Skeletal muscle satellite cell (primary cell): ENCODE measurements around the gene MEMO1.
"Not testable (repeated sequence)": the region's sequence is repeated elsewhere in the genome, so short reads cannot be mapped to it uniquely, and the experiment has no call there.

Experiments
- H3K27me3 ChIP-seq: 2 replicates; pipeline ENCODE4 v1.7.0; 2013; ENCODE audit warnings: low read length; ENCODE audit not compliant: control insufficient read depth, insufficient read depth
- H3K36me3 ChIP-seq: 2 replicates; pipeline ENCODE4 v1.7.0; 2013; ENCODE audit warnings: mild to moderate bottlenecking, control low read depth, low read length; ENCODE audit not compliant: insufficient read depth
- H3K4me1 ChIP-seq: 2 replicates; pipeline ENCODE4 v1.7.0; 2013; ENCODE audit warnings: low read length; ENCODE audit not compliant: control insufficient read depth, insufficient read depth
- H3K4me2 ChIP-seq: 2 replicates; pipeline ENCODE4 v1.7.0; 2013; ENCODE audit warnings: mild to moderate bottlenecking, low read length
- H3K4me3 ChIP-seq: 2 replicates; pipeline ENCODE4 v1.7.0; 2013; ENCODE audit warnings: low read length
- H3K9ac ChIP-seq: 2 replicates; pipeline ENCODE4 v1.7.0; 2013; ENCODE audit warnings: mild to moderate bottlenecking, low read depth, low read length, moderate library complexity
- H3K9me3 ChIP-seq: replicated peaks from 2 replicates; pipeline ENCODE4 v1.7.0; 2013; ENCODE audit warnings: mild to moderate bottlenecking, control low read depth, low read length

The MEMO1 gene

DNA sequence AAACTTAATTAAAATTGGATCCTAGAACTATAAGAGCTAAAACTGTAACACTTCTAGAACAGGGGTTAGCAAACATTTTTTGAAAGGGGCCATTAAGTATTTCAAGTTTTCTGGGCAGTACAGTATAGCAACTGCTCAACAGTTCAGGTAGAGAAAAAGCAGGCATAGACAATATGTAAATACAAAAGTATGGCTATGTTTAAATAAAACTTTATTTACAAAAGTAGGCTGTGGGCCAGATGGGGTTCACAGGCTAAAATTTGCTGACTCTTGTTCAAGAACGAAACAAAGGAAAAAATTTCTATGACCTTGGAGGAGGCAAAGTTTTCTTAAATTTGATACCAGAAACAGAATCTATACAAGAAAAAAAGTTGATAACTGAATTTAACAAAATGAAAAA lies 114.5 kb downstream of the MEMO1 start:
- H3K4me1 ChIP-seq: no peaks in the 10 kb centered on the region
- no peak overlapping the region for H3K4me3 ChIP-seq
- peaks cover 8% of the 10 kb centered on the region for H3K36me3 ChIP-seq
- H3K4me2 ChIP-seq: no peak overlapping the region
- H3K9ac ChIP-seq: no peak overlapping the region
- H3K9me3 ChIP-seq: no peaks in the 10 kb centered on the region
- no peaks in the 10 kb centered on the region for H3K27me3 ChIP-seq

DNA sequence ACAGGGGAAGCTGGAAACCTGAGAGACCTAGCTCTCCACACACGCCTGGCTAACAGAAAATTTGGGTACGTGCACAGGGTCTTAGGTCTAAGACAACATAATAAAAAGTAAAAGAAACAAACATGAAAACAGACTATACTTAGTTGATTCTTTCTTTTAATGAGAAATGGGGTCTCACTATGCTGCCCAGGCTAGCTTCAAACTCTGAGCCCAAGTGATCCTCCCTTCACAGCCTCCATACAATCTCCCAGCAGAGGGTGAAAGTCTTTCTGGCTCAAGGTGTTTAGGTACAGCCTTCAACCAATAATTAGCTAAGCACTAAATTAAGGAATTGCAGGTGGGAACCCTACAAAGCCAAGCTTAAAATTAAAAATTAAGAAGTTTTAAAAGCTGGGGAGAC lies 116.2 kb downstream of the MEMO1 start:
- no peaks in the 10 kb centered on the region for H3K27me3 ChIP-seq
- no peaks in the 10 kb centered on the region for H3K9me3 ChIP-seq
- peaks cover 8% of the 10 kb centered on the region for H3K36me3 ChIP-seq
- no peak overlapping the region for H3K4me2 ChIP-seq
- H3K4me3 ChIP-seq: no peak overlapping the region
- no peak overlapping the region for H3K9ac ChIP-seq
- no peaks in the 10 kb centered on the region for H3K4me1 ChIP-seq

DNA sequence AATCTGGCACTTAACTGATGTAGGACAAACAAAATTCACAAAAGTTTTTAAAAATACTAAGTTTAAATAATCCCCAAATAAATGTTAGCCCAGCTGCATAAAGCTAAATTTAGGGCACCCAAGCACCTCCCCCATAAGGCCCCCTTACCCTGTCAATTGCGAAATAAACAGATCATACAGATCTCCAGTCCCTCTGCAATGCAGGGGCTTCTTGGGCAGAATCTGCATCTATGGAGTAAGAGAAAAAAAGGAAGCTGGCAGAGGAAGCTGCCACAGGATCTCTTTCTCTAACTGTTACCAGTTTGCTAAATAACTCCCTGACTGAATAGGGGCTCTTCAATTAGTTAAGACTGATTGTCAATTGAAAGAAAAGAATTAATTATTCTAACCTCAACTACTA lies 117.7 kb downstream of the MEMO1 start:
- Histone ChIP-seq H3K9me3 (no peaks in the 10 kb centered on the region), H3K36me3 (peaks cover 6% of the 10 kb centered on the region), H3K4me2 (no peak overlapping the region), H3K27me3 (no peaks in the 10 kb centered on the region), H3K9ac (no peak overlapping the region), H3K4me1 (no peaks in the 10 kb centered on the region), H3K4me3 (no peak overlapping the region)

DNA sequence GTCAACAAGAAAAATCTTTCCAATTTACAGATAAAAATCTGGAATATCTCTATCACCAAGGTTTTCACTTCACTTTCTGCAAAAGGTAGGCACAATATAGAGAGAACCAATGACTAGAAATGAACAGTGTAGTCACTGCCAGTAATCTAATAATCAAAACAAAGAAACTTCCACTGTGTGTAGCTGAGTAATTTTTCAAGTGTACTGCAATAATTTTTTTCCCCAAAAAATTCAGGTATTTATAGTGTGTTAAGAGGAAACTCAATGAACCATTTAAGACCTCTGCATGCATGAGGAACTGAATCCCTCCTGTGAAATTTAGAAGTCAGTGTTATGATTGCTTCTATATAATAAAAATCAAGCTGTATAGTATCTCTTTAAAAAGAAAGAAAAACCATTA lies 121.8 kb downstream of the MEMO1 start:
- Histone ChIP-seq H3K4me3 (no peak overlapping the region), H3K9ac (no peak overlapping the region), H3K4me2 (no peak overlapping the region), H3K27me3 (no peaks in the 10 kb centered on the region), H3K36me3 (peaks cover 11% of the 10 kb centered on the region), H3K4me1 (no peaks in the 10 kb centered on the region), H3K9me3 (no peaks in the 10 kb centered on the region)

DNA sequence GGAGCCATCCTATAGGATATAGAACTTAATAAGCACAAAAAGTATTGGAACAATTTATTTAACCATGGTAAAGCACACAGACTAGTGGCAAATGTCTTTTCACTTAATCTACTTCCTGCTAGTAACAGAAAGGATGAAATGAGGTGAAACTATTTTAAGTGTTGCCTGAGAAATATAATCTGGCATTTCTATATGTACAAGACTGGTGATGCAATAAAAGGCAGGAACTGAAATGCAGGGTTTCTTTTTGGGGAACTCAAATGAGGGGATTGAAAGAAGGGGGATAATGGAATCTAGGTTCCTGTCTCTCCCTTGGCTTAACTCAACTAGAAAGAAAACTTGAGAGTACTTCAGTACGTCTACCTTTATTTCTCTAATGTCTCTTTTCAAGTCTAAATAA lies 122.3 kb downstream of the MEMO1 start:
- Histone ChIP-seq H3K4me3 (no peak overlapping the region), H3K9me3 (no peaks in the 10 kb centered on the region), H3K36me3 (peaks cover 11% of the 10 kb centered on the region), H3K9ac (no peak overlapping the region), H3K4me2 (no peak overlapping the region), H3K4me1 (no peaks in the 10 kb centered on the region), H3K27me3 (no peaks in the 10 kb centered on the region)

DNA sequence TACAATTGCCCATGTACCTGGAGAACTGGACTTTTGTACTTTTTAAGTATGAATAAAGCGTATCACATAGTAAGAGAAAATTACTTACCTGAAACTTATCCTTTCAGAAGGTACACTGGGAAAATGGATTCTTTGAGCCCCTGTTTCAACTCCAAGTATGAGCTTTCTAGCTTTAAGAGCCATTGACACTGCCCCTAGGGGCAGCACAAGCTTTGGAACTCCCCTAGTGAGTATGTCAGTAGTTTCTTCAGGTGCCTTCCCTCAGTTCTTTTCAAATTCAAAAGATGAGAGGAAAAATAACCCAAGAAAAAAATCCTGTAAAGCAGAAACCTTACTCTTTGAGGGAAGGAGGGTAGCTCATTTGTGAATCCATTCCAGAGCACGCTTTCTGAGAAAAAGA lies 124.1 kb downstream of the MEMO1 start:
- H3K9ac ChIP-seq: no peak overlapping the region
- no peak overlapping the region for H3K4me2 ChIP-seq
- no peak overlapping the region for H3K4me3 ChIP-seq
- no peaks in the 10 kb centered on the region for H3K27me3 ChIP-seq
- peaks cover 10% of the 10 kb centered on the region for H3K36me3 ChIP-seq
- H3K4me1 ChIP-seq: no peaks in the 10 kb centered on the region
- no peaks in the 10 kb centered on the region for H3K9me3 ChIP-seq

DNA sequence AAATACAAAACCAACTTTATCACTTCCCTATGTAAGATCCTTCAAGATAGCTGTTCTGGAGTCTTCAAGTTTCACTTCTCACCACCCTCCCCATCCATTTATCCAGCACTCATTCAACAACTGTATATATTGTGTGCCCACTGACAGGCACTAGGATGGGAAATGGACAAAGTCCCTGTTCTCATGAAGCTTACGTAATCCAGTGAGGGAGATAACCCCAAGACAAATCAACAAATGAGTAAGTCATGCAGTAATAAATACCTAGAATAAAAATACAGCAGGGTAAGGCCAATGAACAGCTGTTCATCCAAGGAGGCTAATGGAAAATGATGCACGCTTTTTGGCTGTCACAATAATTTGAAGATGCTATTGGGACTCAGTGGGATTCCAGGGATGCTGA lies 133.8 kb downstream of the MEMO1 start:
- H3K9ac ChIP-seq: no peak overlapping the region
- H3K4me1 ChIP-seq: no peaks in the 10 kb centered on the region
- H3K27me3 ChIP-seq: no peaks in the 10 kb centered on the region
- H3K9me3 ChIP-seq: no peaks in the 10 kb centered on the region
- H3K4me2 ChIP-seq: no peak overlapping the region
- H3K36me3 ChIP-seq: peaks cover 5% of the 10 kb centered on the region
- no peak overlapping the region for H3K4me3 ChIP-seq

DNA sequence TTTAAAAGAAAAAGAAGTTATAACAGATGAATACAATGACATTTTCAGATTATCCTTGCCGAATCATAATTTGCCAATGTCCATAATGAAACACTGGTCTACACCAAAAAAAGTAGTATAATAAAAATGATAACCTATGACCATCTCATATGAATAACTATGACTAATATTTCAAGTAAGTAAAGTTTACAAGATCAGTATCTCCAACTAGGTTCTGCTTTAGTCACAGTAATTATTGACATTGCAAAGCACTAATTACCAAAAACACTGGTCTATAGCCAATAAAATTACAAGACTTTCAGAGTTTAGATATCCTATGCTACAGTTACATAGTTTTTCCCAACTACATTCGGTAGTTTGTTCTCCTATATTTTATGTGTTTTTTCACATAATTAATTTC lies 136.7 kb downstream of the MEMO1 start:
- peaks cover 5% of the 10 kb centered on the region for H3K36me3 ChIP-seq
- no peak overlapping the region for H3K4me2 ChIP-seq
- no peak overlapping the region for H3K9ac ChIP-seq
- H3K9me3 ChIP-seq: no peaks in the 10 kb centered on the region
- no peak overlapping the region for H3K4me3 ChIP-seq
- H3K4me1 ChIP-seq: no peaks in the 10 kb centered on the region
- H3K27me3 ChIP-seq: no peaks in the 10 kb centered on the region

DNA sequence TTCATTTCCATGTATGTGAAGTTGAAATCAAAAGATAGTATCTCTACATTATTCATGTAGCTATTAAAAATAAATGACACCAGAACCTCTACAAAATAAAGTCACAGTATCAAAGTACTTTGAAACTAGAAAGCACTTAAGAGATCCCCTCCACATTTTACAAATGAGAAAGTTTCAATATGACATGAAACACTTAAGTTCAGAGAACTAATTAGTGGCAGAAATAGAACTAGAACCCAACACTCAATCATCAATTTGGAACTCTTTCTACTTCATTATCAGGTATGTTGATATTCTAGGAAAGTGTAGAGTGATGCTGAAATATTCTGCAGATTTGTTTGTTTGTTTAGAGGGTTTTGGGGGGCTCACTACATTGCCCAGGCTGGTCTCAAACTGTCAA lies 145.6 kb downstream of the MEMO1 start:
- H3K9me3 ChIP-seq: no peaks in the 10 kb centered on the region

DNA sequence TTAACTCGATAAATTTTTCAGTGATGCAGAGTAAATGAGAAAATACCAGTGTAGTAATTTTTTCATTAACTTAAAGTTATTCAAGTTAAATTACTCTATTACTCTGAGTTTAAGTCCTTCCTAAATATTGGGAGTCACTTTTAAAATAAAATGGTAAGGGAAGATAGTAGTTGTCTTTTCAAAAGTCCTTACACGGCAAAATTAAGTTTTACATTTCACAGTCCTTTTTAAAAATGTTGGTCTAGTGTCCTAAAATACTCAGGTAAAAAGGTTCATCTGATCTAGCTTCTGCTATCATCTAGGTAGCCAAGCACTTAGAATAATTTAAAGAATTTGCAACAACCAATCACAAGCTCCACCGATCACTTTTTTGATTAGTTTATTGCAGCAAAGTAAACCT lies 146.9 kb downstream of the MEMO1 start:
- Histone ChIP-seq H3K27me3 (no peaks in the 10 kb centered on the region), H3K4me3 (no peak overlapping the region), H3K9me3 (no peaks in the 10 kb centered on the region), H3K4me1 (no peaks in the 10 kb centered on the region), H3K9ac (no peak overlapping the region), H3K36me3 (no peaks in the 10 kb centered on the region), H3K4me2 (no peak overlapping the region)

More for the DNA sequence above, 145.6 kb downstream of the MEMO1 start:
- Histone ChIP-seq H3K4me1 (no peaks in the 10 kb centered on the region), H3K36me3 (no peaks in the 10 kb centered on the region), H3K27me3 (no peaks in the 10 kb centered on the region), H3K4me2 (no peak overlapping the region), H3K9ac (no peak overlapping the region), H3K4me3 (no peak overlapping the region)

DNA sequence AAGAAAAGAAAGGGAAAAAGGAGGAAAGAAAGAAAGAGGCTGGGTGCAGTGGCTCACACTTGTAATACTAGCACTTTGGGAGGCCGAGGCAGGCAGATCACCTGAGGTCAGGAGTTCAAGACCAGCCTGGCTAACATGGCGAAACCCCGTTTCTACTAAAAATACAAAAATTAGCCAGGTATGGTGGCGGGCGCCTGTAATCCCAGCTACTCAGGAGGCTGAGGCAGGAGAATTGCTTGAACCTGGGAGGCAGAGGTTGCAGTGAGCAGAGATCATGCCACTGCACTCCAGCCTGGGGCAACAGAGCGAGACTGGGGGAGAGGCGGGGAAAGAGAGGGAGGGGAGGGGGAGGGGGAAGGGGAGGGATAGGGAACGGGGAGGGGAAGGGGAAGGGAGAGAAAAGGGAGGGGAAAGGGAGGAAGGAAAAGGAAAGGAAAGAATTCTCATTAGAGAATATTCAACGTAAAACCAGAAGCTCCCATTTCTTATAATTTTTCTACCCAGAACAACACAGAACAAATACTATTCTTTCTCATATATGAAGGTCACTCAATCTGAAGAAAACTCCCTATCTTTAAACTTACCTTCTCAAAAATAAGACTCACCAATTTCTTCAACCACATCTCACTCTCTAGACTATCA lies 147.7 kb downstream of the MEMO1 start:
- not testable (repeated sequence) for H3K27me3 ChIP-seq, H3K36me3 ChIP-seq, H3K9me3 ChIP-seq, H3K4me1 ChIP-seq, H3K4me2 ChIP-seq, H3K9ac ChIP-seq, H3K4me3 ChIP-seq

DNA sequence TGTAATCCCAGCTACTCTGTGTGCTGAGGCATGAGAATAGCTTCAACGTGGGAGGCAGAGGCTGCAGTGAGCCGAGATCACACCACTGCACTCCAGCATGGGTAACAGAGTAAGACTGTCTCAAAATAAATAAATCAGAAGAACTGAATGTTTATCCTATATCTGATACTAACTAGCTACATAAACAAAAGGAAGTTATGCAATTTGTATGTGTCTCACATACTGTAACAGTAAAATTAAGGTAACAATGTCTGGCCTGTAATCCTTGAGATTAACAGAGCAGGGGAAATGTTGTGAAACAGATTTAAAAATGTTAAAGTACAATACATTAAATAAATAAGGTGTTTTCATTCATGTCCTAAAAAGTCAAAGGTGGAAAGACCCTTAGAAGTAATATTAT lies 150.8 kb downstream of the MEMO1 start:
- Histone ChIP-seq H3K27me3 (no peaks in the 10 kb centered on the region), H3K36me3 (no peaks in the 10 kb centered on the region), H3K9me3 (no peaks in the 10 kb centered on the region), H3K4me1 (no peaks in the 10 kb centered on the region), H3K4me3 (no peak overlapping the region), H3K4me2 (no peak overlapping the region), H3K9ac (no peak overlapping the region)
